Measurements from ENCODE around the gene LRIT1. TPM values are rescaled to one million over a fixed set of nuclear protein-coding genes. Genes with fewer than 3 reads are reported as not detected.

The LRIT1 gene
- total RNA-seq, 1 donor from 2014 or later = not detected

DNA sequence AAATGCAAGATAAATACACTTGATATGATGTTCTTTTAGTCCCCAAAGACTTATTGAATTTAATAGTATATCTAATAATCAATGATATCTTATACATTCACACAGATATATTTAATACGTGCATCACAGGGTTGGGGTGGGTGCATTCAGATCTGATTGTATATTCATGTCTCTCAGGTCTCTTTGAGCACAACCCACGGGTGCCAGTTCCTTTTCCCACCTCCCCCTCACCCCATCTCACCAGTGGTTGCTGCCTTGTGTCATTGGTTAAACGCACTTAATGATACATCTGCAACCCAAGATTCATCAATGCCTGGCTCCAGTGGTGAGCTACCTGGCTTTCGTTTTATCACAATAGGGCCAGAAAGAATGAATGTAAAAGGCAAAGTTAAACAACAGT lies 6.2 kb downstream of the LRIT1 start:
- H3K36me3 ChIP-seq = no peaks in the 10 kb centered on the region
- intact Hi-C loops (cut with DNase I) = no loop called here
- no peak for DNase-seq (ENCODE audit: low spot score in 2 of 2)
- no peaks in the 10 kb centered on the region for H3K4me1 ChIP-seq
- H3K27me3 ChIP-seq = no peaks in the 10 kb centered on the region
- H3K27ac ChIP-seq = no peak overlapping the region
- TF ChIP-seq, protein P1, sequence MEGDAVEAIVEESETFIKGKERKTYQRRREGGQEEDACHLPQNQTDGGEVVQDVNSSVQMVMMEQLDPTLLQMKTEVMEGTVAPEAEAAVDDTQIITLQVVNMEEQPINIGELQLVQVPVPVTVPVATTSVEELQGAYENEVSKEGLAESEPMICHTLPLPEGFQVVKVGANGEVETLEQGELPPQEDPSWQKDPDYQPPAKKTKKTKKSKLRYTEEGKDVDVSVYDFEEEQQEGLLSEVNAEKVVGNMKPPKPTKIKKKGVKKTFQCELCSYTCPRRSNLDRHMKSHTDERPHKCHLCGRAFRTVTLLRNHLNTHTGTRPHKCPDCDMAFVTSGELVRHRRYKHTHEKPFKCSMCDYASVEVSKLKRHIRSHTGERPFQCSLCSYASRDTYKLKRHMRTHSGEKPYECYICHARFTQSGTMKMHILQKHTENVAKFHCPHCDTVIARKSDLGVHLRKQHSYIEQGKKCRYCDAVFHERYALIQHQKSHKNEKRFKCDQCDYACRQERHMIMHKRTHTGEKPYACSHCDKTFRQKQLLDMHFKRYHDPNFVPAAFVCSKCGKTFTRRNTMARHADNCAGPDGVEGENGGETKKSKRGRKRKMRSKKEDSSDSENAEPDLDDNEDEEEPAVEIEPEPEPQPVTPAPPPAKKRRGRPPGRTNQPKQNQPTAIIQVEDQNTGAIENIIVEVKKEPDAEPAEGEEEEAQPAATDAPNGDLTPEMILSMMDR (IDR thresholded peaks at IDR 0.05) = no peak
- no peak overlapping the region for H3K4me3 ChIP-seq
- no peaks in the 10 kb centered on the region for H3K9me3 ChIP-seq

DNA sequence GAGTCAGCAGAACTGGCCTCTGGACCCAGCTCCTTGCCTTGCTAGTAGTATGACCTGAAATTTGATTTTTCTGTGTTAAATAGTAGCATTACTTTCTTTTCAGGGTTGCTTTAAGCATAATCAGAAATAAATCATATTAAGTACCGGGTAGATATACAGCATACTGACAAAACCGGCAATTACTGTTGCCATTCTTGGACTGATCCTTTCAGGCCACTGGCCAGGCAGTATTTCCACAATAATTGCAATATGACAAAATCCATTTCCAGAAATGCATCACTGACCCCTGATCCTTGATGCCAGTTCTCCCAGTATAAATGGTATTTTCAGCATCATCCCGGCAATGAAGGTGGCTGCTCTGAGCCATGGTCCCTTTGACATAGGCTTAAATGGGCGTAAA lies 6.9 kb downstream of the LRIT1 start:
- no peak for DNase-seq (ENCODE audit: low spot score in 2 of 2)
- TF ChIP-seq, protein P1 (IDR thresholded peaks at IDR 0.05) = no peak
- Histone ChIP-seq H3K9me3 (no peaks in the 10 kb centered on the region), H3K27ac (no peak overlapping the region), H3K4me3 (no peak overlapping the region), H3K36me3 (no peaks in the 10 kb centered on the region), H3K27me3 (no peaks in the 10 kb centered on the region), H3K4me1 (no peaks in the 10 kb centered on the region)
- intact Hi-C loops (cut with DNase I) = no loop called here

GRCh38 chr10:84233940-84234339 lies 7.4 kb downstream of the LRIT1 start:
- no peak for DNase-seq (ENCODE audit: low spot score in 2 of 2)
- TF ChIP-seq, protein P1 (IDR thresholded peaks at IDR 0.05) = no peak
- Histone ChIP-seq H3K9me3 (no peaks in the 10 kb centered on the region), H3K27ac (no peak overlapping the region), H3K4me3 (no peak overlapping the region), H3K27me3 (no peaks in the 10 kb centered on the region), H3K4me1 (no peaks in the 10 kb centered on the region), H3K36me3 (no peaks in the 10 kb centered on the region)
- intact Hi-C loops (cut with DNase I) = no loop called here

DNA sequence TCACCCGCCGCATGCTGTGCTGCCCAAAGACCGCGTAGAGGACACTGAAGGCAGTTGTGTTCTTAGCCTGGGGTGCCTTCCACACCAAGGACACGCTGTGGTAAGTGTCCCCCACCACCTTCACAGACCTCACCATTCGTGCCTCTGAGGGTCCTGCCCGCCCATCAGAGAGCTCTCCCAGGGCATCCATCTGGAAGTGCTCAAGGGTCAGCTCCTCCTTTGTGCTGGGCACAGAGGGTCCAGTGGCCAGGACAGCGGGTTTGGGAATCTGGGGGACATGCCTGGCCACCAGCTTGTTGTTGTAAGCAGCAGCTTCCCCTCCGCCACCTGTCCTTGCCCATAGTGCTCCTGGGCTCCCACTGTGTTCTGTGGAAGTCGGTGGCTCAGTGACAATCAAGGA lies 9.0 kb downstream of the LRIT1 start:
- TF ChIP-seq, protein P1 (IDR thresholded peaks at IDR 0.05) = no peak
- DNase-seq (ENCODE audit: low spot score in 2 of 2) = no peak

DNA sequence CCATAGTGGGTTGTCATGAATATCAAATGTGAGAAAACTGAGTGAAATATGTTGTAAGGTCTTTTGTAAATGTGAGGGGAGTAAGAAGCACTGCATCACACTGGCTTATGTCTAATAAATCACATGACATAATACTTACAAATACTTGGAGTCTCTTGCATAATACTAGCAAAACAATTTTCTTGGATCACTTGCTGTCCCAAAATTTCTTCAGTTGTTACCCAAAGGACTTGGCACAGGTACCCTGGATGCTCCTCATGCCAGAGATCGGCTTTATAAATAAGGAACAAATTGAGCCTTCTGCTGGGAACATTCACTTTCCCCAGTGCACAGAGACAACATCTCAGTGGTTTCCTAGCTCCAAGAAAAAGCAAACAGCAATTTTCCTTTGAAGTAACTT lies 11.0 kb downstream of the LRIT1 start:
- no peaks in the 10 kb centered on the region for H3K4me1 ChIP-seq
- no peaks in the 10 kb centered on the region for H3K9me3 ChIP-seq
- intact Hi-C loops (cut with DNase I) = no loop called here
- H3K4me3 ChIP-seq = no peak overlapping the region
- H3K27ac ChIP-seq = no peak overlapping the region
- no peaks in the 10 kb centered on the region for H3K36me3 ChIP-seq
- no peak for DNase-seq (ENCODE audit: low spot score in 2 of 2)
- TF ChIP-seq, protein P1 (IDR thresholded peaks at IDR 0.05) = no peak
- no peaks in the 10 kb centered on the region for H3K27me3 ChIP-seq

More for the DNA sequence above, 9.0 kb downstream of the LRIT1 start:
- Histone ChIP-seq H3K27ac (no peak overlapping the region), H3K4me3 (no peak overlapping the region), H3K4me1 (no peaks in the 10 kb centered on the region), H3K9me3 (no peaks in the 10 kb centered on the region), H3K27me3 (no peaks in the 10 kb centered on the region), H3K36me3 (no peaks in the 10 kb centered on the region)
- intact Hi-C loops (cut with DNase I) = no loop called here

DNA sequence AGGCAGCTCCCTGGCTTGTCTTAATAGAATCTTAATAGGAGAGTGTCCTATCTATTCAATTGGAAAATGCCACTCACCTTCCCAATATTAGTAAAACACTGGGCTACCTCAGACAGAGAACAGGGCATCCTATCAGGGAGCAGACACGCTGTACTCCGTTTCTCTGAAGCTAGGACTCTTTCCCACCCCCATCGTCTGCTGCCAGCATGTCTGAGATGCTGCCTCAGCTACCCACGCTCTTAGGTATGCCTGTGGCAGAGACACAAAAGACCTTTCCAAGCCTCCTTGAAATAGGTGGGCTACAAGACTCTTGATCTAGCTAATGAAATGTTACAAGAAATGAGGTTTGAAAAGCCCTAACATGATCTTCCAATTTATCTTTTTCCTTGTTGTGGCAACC lies 13.5 kb downstream of the LRIT1 start:
- TF ChIP-seq, protein P1 (IDR thresholded peaks at IDR 0.05) = no peak
- Histone ChIP-seq H3K36me3 (no peaks in the 10 kb centered on the region), H3K4me3 (no peak overlapping the region), H3K27ac (no peak overlapping the region), H3K9me3 (no peaks in the 10 kb centered on the region), H3K27me3 (no peaks in the 10 kb centered on the region), H3K4me1 (no peaks in the 10 kb centered on the region)
- no peak for DNase-seq (ENCODE audit: low spot score in 2 of 2)
- intact Hi-C loops (cut with DNase I) = no loop called here

All from ascending aorta (tissue), 2 donors.